Measurements from ENCODE around the gene RAD51D. TPM values are rescaled to one million over a fixed set of nuclear protein-coding genes. Genes with fewer than 3 reads are reported as not detected.
A peak's percentile ranks its signal among the peaks of the same experiment; 100 is the strongest.

RAD51D gene
- total RNA-seq, 6 experiments from 2014 or later, result 3.9 to 5.5 (median 4.3) TPM

DNA sequence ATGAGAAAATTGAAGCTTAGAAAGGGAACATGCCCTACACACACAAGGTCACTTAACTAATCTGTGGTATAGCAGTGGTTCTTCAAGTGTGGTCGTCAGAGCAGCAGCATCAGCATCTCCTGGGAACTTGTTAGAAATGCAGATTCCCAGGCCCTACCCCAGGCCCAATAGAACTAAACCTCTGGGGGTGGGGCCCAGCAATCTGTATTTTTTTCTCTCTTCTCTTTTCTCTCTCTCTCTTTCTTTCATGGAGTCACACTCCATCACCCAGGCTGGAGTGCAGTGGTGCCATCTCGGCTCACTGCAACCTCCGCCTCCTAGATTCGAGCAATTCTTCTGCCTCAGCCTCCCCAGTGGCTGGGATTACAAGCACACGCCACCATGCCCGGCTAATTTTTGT lies 18.6 kb upstream of the RAD51D start:
- H3K27me3 ChIP-seq, result no peaks in the 10 kb centered on the region
- whole genome bisulfite sequencing (ENCODE audit: insufficient coverage, low coverage, low lambda C conversion rate, missing lambda C conversion rate), result no CpG with 5 or more reads among the region's 6 CpGs
- ATAC-seq (no peak), DNase-seq (peak in 1 of 3 donors; percentile 8)
- TF ChIP-seq POLR2A (IDR thresholded peaks at IDR 0.05), result no peak
- TF ChIP-seq, protein P1, sequence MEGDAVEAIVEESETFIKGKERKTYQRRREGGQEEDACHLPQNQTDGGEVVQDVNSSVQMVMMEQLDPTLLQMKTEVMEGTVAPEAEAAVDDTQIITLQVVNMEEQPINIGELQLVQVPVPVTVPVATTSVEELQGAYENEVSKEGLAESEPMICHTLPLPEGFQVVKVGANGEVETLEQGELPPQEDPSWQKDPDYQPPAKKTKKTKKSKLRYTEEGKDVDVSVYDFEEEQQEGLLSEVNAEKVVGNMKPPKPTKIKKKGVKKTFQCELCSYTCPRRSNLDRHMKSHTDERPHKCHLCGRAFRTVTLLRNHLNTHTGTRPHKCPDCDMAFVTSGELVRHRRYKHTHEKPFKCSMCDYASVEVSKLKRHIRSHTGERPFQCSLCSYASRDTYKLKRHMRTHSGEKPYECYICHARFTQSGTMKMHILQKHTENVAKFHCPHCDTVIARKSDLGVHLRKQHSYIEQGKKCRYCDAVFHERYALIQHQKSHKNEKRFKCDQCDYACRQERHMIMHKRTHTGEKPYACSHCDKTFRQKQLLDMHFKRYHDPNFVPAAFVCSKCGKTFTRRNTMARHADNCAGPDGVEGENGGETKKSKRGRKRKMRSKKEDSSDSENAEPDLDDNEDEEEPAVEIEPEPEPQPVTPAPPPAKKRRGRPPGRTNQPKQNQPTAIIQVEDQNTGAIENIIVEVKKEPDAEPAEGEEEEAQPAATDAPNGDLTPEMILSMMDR (IDR thresholded peaks at IDR 0.05), result no peak
- no peaks in the 10 kb centered on the region for H3K9me3 ChIP-seq
- intact Hi-C loops (cut with DNase I), result loop anchor here in 1 of 2 donors (10.0 kb wide), 1 partner anchor 723 kb away; no protein-coding TSS in a partner anchor
- H3K36me3 ChIP-seq, result peaks cover 0 to 60% (median 21%) of the 10 kb centered on the region in 4 donors
- H3K4me3 ChIP-seq, result no peak overlapping the region
- H3K27ac ChIP-seq, result no peak overlapping the region
- peaks cover 0 to 10% (median 0%) of the 10 kb centered on the region in 4 donors for H3K4me1 ChIP-seq

DNA sequence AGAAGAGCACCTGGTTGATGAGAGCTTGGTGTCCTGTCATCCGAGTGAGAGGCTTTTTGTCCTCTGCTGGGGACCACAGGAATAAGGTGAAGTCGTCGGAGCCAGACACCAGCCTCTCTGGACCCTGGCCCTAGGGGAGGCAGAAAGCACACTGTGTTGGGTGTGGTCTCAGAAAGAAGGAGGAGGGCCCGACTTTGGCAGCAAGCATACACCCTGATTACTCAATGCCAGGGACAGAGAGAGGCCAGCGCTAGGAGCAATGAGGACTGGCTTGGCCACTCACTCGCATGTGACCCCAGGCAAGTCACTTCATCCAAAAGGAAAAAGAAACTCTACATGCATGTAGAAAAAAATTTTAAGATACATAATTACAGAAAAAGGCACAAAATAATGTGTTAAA lies 15.7 kb upstream of the RAD51D start:
- peak in 1 of 3 donors; percentile 8 for DNase-seq
- intact Hi-C loops (cut with DNase I), result loop anchor here in 1 of 2 donors (10.0 kb wide), 1 partner anchor 721 kb away; no protein-coding TSS in a partner anchor

DNA sequence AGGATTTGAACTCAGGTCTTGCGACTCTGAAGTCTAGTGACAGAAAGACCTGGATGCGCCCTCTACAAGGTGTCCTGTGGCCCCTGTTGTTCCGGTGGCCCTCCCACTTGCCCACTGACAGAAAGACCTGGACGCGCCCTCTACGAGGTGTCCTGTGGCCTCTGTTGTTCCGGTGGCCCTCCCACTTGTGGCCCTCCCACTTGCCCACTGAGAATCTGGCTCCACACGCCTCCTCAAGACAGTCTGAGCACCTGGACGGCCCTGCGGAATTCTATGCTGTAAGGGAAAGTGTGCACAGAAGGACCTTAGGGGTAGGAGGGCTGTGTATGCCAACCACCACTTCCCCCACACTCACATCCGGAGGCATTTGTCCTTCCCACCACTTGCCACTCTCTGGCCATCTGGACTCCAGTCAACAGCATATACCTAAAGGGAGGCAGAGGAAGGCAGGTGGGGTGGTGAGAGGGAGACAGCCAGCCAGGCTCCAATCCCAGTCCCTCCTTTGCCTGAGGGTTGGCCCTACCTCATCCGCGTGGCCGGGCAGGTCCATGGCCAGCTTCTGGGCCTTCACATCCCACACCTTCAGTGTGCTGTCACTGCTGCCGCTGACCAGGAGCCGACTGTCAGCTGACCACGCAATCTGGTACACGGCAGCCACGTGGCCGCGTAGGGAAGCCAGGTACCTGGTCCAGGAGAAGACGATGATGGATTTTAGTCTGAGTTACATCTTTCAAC lies 13.3 kb upstream of the RAD51D start:
- H3K4me1 ChIP-seq, result no peaks in the 10 kb centered on the region
- WGBS (ENCODE audit: insufficient coverage, low coverage, low lambda C conversion rate, missing lambda C conversion rate), result 91% methylated on average over 9 of the region's 22 CpGs
- H3K27ac ChIP-seq, result no peak overlapping the region
- no peak for DNase-seq
- ATAC-seq, result no peak
- TF ChIP-seq POLR2A (IDR thresholded peaks at IDR 0.05), result no peak
- TF ChIP-seq, protein P1 (IDR thresholded peaks at IDR 0.05), result no peak
- no peaks in the 10 kb centered on the region for H3K9me3 ChIP-seq
- no peaks in the 10 kb centered on the region for H3K27me3 ChIP-seq
- intact Hi-C loops (cut with DNase I), result loop anchor here in 1 of 2 donors (10.0 kb wide), 1 partner anchor 718 kb away; no protein-coding TSS in a partner anchor
- no peak overlapping the region for H3K4me3 ChIP-seq
- H3K36me3 ChIP-seq, result peaks cover 0 to 56% (median 21%) of the 10 kb centered on the region in 4 donors

More for the DNA sequence above, 15.7 kb upstream of the RAD51D start:
- TF ChIP-seq, protein P1 (IDR thresholded peaks at IDR 0.05), result no peak
- no peak for TF ChIP-seq POLR2A (IDR thresholded peaks at IDR 0.05)
- Histone ChIP-seq H3K4me3 (no peak overlapping the region), H3K9me3 (no peaks in the 10 kb centered on the region), H3K36me3 (peaks cover 0 to 68% (median 21%) of the 10 kb centered on the region in 4 donors), H3K4me1 (no peaks in the 10 kb centered on the region), H3K27me3 (no peaks in the 10 kb centered on the region), H3K27ac (no peak overlapping the region)
- 74% methylated on average over 6 of the region's 6 CpGs for WGBS (ENCODE audit: insufficient coverage, low coverage, low lambda C conversion rate, missing lambda C conversion rate)
- no peak for ATAC-seq

DNA sequence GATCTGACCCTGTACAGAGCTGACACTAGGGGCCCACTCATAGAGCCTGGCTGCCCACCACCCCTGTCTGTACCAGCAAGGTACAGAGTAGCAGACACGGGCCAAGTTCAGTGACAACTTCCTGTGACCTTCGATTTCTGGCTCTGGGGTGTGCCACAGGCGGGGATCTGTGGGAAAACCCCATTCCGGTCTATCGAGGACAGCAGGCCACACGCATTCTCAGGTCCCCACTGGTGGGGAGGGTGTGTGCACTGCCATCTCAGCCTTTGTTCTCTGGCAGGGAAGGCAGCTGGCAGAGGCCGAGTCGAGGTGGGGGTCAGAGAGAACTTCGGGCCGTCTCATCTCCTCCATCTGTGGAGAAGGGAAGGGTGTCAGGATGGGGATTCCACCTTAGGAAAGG lies 12.4 kb upstream of the RAD51D start:
- DNase-seq (no peak), ATAC-seq (peak in 2 of 4 donors; percentile 41 to 59)
- WGBS (ENCODE audit: insufficient coverage, low coverage, low lambda C conversion rate, missing lambda C conversion rate), result 35% methylated on average over 4 of the region's 10 CpGs
- no peak for TF ChIP-seq POLR2A (IDR thresholded peaks at IDR 0.05)
- TF ChIP-seq, protein P1 (IDR thresholded peaks at IDR 0.05), result no peak
- Histone ChIP-seq H3K27me3 (no peaks in the 10 kb centered on the region), H3K36me3 (peaks cover 0 to 47% (median 19%) of the 10 kb centered on the region in 4 donors), H3K4me3 (no peak overlapping the region), H3K4me1 (no peaks in the 10 kb centered on the region), H3K9me3 (no peaks in the 10 kb centered on the region), H3K27ac (no peak overlapping the region)
- intact Hi-C loops (cut with DNase I), result loop anchor here in 1 of 2 donors (10.0 kb wide), 1 partner anchor 717 kb away; no protein-coding TSS in a partner anchor
